Measurements from ENCODE around the gene HELZ. TPM values are rescaled to one million over a fixed set of nuclear protein-coding genes. Genes with fewer than 3 reads are reported as not detected.

The HELZ gene
- total and polyA plus RNA-seq, 2 donors (not counting 1 experiment from before 2014, with no cell fraction given) = 18.9 to 28.1 TPM

DNA sequence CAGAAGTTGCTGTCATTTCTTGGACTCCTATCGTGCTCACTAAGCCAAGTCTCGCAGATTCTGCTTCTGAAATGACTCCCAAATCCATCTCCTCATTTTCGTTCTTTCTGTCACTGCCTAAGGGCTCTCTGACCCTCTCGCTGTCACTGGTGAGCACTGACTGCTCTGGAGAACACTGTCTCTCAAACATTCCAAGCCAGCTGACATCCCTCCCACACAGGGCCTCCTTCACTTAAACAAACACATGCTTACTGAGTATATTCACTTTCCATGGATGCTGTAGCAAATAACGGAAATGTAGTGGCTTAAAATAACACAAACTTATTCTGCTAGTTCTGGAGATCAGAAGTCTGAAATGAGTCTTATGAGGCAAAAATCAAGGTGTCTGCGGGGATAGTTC is 181.9 kb downstream of the HELZ start:
- Histone ChIP-seq H3K9me3 (ENCODE audit: control insufficient read depth, insufficient read depth, low read depth, low read length) (no peaks in the 10 kb centered on the region), H3K27me3 (ENCODE audit: control insufficient read depth, insufficient read depth, low read length) (no peaks in the 10 kb centered on the region), H3K36me3 (ENCODE audit: control insufficient read depth, insufficient read depth, low read length) (no peaks in the 10 kb centered on the region), H4K20me1 (ENCODE audit: control insufficient read depth, extremely low read depth, insufficient read depth, low read length) (no peaks in the 10 kb centered on the region), H3K4me2 (ENCODE audit: extremely low read depth, insufficient read depth, low read length) (no peak overlapping the region), H3K4me3 (replicated peaks in 1 of 4; ENCODE audit: control extremely low read depth in 1 of 4, insufficient read depth in 1 of 4, low read depth in 3 of 4, low read length in 4 of 4) (no peak overlapping the region), H3K9ac (ENCODE audit: insufficient read depth, low read length) (no peak overlapping the region), H2AFZ (ENCODE audit: low read length) (no peak overlapping the region), H3K27ac (ENCODE audit: insufficient read depth, low read length) (no peak overlapping the region), H3K4me1 (ENCODE audit: control insufficient read depth, extremely low read depth, insufficient read depth, low read length) (no peaks in the 10 kb centered on the region), H3K79me2 (ENCODE audit: control insufficient read depth, insufficient read depth, low read length) (no peaks in the 10 kb centered on the region)
- no peak for TF ChIP-seq EZH2 (IDR thresholded peaks at IDR 0.05; ENCODE audit: low read length, missing control alignments)
- TF ChIP-seq, protein P1, sequence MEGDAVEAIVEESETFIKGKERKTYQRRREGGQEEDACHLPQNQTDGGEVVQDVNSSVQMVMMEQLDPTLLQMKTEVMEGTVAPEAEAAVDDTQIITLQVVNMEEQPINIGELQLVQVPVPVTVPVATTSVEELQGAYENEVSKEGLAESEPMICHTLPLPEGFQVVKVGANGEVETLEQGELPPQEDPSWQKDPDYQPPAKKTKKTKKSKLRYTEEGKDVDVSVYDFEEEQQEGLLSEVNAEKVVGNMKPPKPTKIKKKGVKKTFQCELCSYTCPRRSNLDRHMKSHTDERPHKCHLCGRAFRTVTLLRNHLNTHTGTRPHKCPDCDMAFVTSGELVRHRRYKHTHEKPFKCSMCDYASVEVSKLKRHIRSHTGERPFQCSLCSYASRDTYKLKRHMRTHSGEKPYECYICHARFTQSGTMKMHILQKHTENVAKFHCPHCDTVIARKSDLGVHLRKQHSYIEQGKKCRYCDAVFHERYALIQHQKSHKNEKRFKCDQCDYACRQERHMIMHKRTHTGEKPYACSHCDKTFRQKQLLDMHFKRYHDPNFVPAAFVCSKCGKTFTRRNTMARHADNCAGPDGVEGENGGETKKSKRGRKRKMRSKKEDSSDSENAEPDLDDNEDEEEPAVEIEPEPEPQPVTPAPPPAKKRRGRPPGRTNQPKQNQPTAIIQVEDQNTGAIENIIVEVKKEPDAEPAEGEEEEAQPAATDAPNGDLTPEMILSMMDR (conservative IDR thresholded peaks at IDR 0.05 in 1 of 2, IDR thresholded peaks at IDR 0.05 in 1 of 2; ENCODE audit: low read depth in 1 of 2, low read length in 2 of 2) = no peak
- DNase-seq (ENCODE audit: low read depth in 2 of 2) = no peak

GRCh38 chr17:67059372-67059771 is 185.6 kb downstream of the HELZ start:
- Histone ChIP-seq H3K4me3 (replicated peaks in 1 of 4; ENCODE audit: control extremely low read depth in 1 of 4, insufficient read depth in 1 of 4, low read depth in 3 of 4, low read length in 4 of 4) (no peak overlapping the region), H3K27me3 (ENCODE audit: control insufficient read depth, insufficient read depth, low read length) (no peaks in the 10 kb centered on the region), H3K9me3 (ENCODE audit: control insufficient read depth, insufficient read depth, low read depth, low read length) (no peaks in the 10 kb centered on the region), H4K20me1 (ENCODE audit: control insufficient read depth, extremely low read depth, insufficient read depth, low read length) (no peaks in the 10 kb centered on the region), H3K4me1 (ENCODE audit: control insufficient read depth, extremely low read depth, insufficient read depth, low read length) (no peaks in the 10 kb centered on the region), H3K36me3 (ENCODE audit: control insufficient read depth, insufficient read depth, low read length) (no peaks in the 10 kb centered on the region), H2AFZ (ENCODE audit: low read length) (no peak overlapping the region), H3K27ac (ENCODE audit: insufficient read depth, low read length) (no peak overlapping the region), H3K79me2 (ENCODE audit: control insufficient read depth, insufficient read depth, low read length) (no peaks in the 10 kb centered on the region), H3K4me2 (ENCODE audit: extremely low read depth, insufficient read depth, low read length) (no peak overlapping the region), H3K9ac (ENCODE audit: insufficient read depth, low read length) (no peak overlapping the region)
- no peak for DNase-seq (ENCODE audit: low read depth in 2 of 2)
- TF ChIP-seq EZH2 (IDR thresholded peaks at IDR 0.05; ENCODE audit: low read length, missing control alignments) = no peak
- TF ChIP-seq, protein P1 (conservative IDR thresholded peaks at IDR 0.05 in 1 of 2, IDR thresholded peaks at IDR 0.05 in 1 of 2; ENCODE audit: low read depth in 1 of 2, low read length in 2 of 2) = no peak

DNA sequence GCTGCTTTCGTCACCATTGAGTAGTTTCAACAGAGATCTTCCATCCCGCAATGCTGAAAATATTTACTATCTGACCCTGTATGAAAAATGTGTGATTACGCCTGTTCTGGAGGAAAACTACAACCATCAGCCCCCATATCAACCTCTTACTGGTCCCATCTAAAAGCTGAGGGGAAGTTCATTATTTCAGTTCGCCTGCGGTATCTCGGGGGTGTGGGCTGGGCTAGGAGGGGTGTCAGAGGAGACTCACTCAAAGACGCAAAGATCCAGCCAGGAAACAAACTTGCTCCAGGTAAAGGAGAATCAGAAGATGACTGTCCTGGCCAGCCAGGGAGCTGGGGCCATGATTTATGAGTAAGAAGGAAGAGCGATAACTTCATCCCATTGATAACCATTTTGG is 187.0 kb downstream of the HELZ start:
- Histone ChIP-seq H3K4me3 (replicated peaks in 1 of 4; ENCODE audit: control extremely low read depth in 1 of 4, insufficient read depth in 1 of 4, low read depth in 3 of 4, low read length in 4 of 4) (no peak overlapping the region), H4K20me1 (ENCODE audit: control insufficient read depth, extremely low read depth, insufficient read depth, low read length) (no peaks in the 10 kb centered on the region), H3K4me2 (ENCODE audit: extremely low read depth, insufficient read depth, low read length) (no peak overlapping the region), H3K36me3 (ENCODE audit: control insufficient read depth, insufficient read depth, low read length) (no peaks in the 10 kb centered on the region), H3K79me2 (ENCODE audit: control insufficient read depth, insufficient read depth, low read length) (no peaks in the 10 kb centered on the region), H3K27me3 (ENCODE audit: control insufficient read depth, insufficient read depth, low read length) (no peaks in the 10 kb centered on the region), H3K9me3 (ENCODE audit: control insufficient read depth, insufficient read depth, low read depth, low read length) (no peaks in the 10 kb centered on the region), H3K27ac (ENCODE audit: insufficient read depth, low read length) (no peak overlapping the region), H2AFZ (ENCODE audit: low read length) (no peak overlapping the region), H3K4me1 (ENCODE audit: control insufficient read depth, extremely low read depth, insufficient read depth, low read length) (no peaks in the 10 kb centered on the region), H3K9ac (ENCODE audit: insufficient read depth, low read length) (no peak overlapping the region)
- no peak for TF ChIP-seq EZH2 (IDR thresholded peaks at IDR 0.05; ENCODE audit: low read length, missing control alignments)
- TF ChIP-seq, protein P1 (conservative IDR thresholded peaks at IDR 0.05 in 1 of 2, IDR thresholded peaks at IDR 0.05 in 1 of 2; ENCODE audit: low read depth in 1 of 2, low read length in 2 of 2) = no peak
- no peak for DNase-seq (ENCODE audit: low read depth in 2 of 2)

Data from fibroblast of lung (primary cell).